ENCODE results near the gene HPD.

The HPD gene

GRCh38 chr12:121809712-121810116 lies 48.9 kb downstream of the HPD start:
- no peak for DNase-seq

GRCh38 chr12:121808623-121809022 lies 50.0 kb downstream of the HPD start:
- DNase-seq: no peak

GRCh38 chr12:121807642-121808347 lies 50.9 kb downstream of the HPD start:
- DNase-seq: no peak

- DNase-seq: no peak
Observed at GRCh38 chr12:121806546-121807423, 51.9 kb downstream of the HPD start.

GRCh38 chr12:121806009-121806545 lies 52.6 kb downstream of the HPD start:
- DNase-seq: peak; percentile 60 to 79

GRCh38 chr12:121805171-121806008 lies 53.3 kb downstream of the HPD start:
- no peak for DNase-seq

GRCh38 chr12:121804417-121805111 lies 54.1 kb downstream of the HPD start:
- peak; percentile 69 to 74 for DNase-seq

GRCh38 chr12:121803861-121804416 lies 54.7 kb downstream of the HPD start, which contains the start of gene SETD1B:
Gene SETD1B, plus strand, starts transcription at chr12:121804009. Its CDS starts 729 bp downstream, at chr12:121804738.
- peak; percentile 62 to 67 for DNase-seq

- DNase-seq: peak; percentile 94
Observed at GRCh38 chr12:121802843-121803698, 55.6 kb downstream of the HPD start.

- no peak for DNase-seq
Observed at GRCh38 chr12:121802485-121802842, 56.2 kb downstream of the HPD start.

GRCh38 chr12:121801595-121802484 lies 56.8 kb downstream of the HPD start:
- peak; percentile 74 to 77 for DNase-seq

- peak; percentile 76 to 81 for DNase-seq
Observed at GRCh38 chr12:121800694-121801594, 57.7 kb downstream of the HPD start.

- DNase-seq: peak; percentile 77 to 82
Observed at GRCh38 chr12:121799842-121800693, 58.6 kb downstream of the HPD start.

- peak; percentile 73 to 77 for DNase-seq
Observed at GRCh38 chr12:121799156-121799841, 59.4 kb downstream of the HPD start.

GRCh38 chr12:121798787-121799155 lies 59.9 kb downstream of the HPD start:
- DNase-seq: no peak

- DNase-seq: no peak
Observed at GRCh38 chr12:121797937-121798786, 60.5 kb downstream of the HPD start.

All from CD4-positive, alpha-beta T cell treated with Interleukin-1 beta for 1 hour (primary cell).